GM23338 (cell line): ENCODE measurements around the gene GPT2.

ENCODE experiments used
- CREB1 ChIP-seq: fragments of 250-450 bp; sonication (Bioruptor Pico); IDR thresholded peaks from 2 replicates; pipeline ENCODE4 v1.5.0; 2020; ENCODE audit warnings: low read depth, mild to moderate bottlenecking, moderate library complexity
- CTCF ChIP-seq, 2 experiments: fragments of 200-600 bp in 1 of 2; sonication (generic) in 1 of 2; conservative IDR thresholded peaks; 2 replicates each; pipeline versions ENCODE4 v1.5.1 to v1.6.1; 2016 to 2017; ENCODE audit warnings: antibody characterized with exemption in 2 of 2, low read depth in 2 of 2, mild to moderate bottlenecking in 2 of 2, moderate library complexity in 1 of 2
- ETS1 ChIP-seq: IDR thresholded peaks from 2 replicates; pipeline ENCODE4 v1.6.1; 2016; ENCODE audit warnings: antibody characterized with exemption
- EZH2 ChIP-seq: fragments of 200-600 bp; sonication (generic); IDR thresholded peaks from one replicate; pipeline ENCODE4 v1.8.0; 2017; ENCODE audit warnings: antibody characterized with exemption, mild to moderate bottlenecking, low read depth; ENCODE audit not compliant: unreplicated experiment
- EZH2phosphoT487 ChIP-seq: fragments of 200-600 bp; sonication (generic); IDR thresholded peaks from one replicate; pipeline ENCODE4 v1.8.1; 2018; ENCODE audit warnings: antibody characterized with exemption; ENCODE audit not compliant: unreplicated experiment
- JUNB ChIP-seq: IDR thresholded peaks from one replicate; pipeline ENCODE4 v1.6.1; 2016; ENCODE audit warnings: antibody characterized with exemption; ENCODE audit not compliant: unreplicated experiment
- NANOG ChIP-seq: IDR thresholded peaks from 2 replicates; pipeline ENCODE4 v1.6.1; 2016; ENCODE audit warnings: antibody characterized with exemption, borderline replicate concordance
- POLR2AphosphoS5 ChIP-seq: IDR thresholded peaks from 2 replicates; pipeline ENCODE4 v1.6.1; 2016; ENCODE audit warnings: antibody characterized with exemption, low read depth
- REST ChIP-seq: IDR thresholded peaks from one replicate; pipeline ENCODE4 v1.6.1; 2018; ENCODE audit warnings: antibody characterized with exemption; ENCODE audit not compliant: unreplicated experiment
- STAT1 ChIP-seq: IDR thresholded peaks from one replicate; pipeline ENCODE4 v1.6.1; 2016; ENCODE audit warnings: antibody characterized with exemption; ENCODE audit not compliant: unreplicated experiment
- ZNF114 ChIP-seq: fragments of 250-450 bp; sonication (Bioruptor Pico); IDR thresholded peaks from 2 replicates; pipeline ENCODE4 v1.5.0; 2020; ENCODE audit warnings: mild to moderate bottlenecking, moderate library complexity
- ZNF331 ChIP-seq: fragments of 250-450 bp; sonication (Bioruptor Pico); IDR thresholded peaks from 2 replicates; pipeline ENCODE4 v1.5.0; 2020; ENCODE audit warnings: low read depth, mild to moderate bottlenecking, moderate library complexity
- ZNF462 ChIP-seq: fragments of 250-450 bp; sonication (Bioruptor Pico); IDR thresholded peaks from 2 replicates; pipeline ENCODE4 v1.5.0; 2020; ENCODE audit warnings: mild to moderate bottlenecking, moderate library complexity

GRCh38 chr16:46900455-46901235 is 16.5 kb downstream of the GPT2 start:
- TF ChIP-seq CTCF (conservative IDR thresholded peaks at IDR 0.05; ENCODE audit: low read depth in 2 of 2) (no peak), STAT1 (no peak), JUNB (no peak), EZH2 (no peak), EZH2phosphoT487 (no peak), REST (no peak), NANOG (no peak), ZNF114 (CRISPR knock-in tag) (no peak), POLR2AphosphoS5 (no peak), CREB1 (CRISPR knock-in tag) (no peak), ZNF462 (CRISPR knock-in tag) (no peak), ETS1 (no peak), ZNF331 (CRISPR knock-in tag) (no peak)
